ENCODE data around the gene DDX27.
A peak's percentile ranks its signal among the peaks of the same experiment; 100 is the strongest.

Gene DDX27, protein sequence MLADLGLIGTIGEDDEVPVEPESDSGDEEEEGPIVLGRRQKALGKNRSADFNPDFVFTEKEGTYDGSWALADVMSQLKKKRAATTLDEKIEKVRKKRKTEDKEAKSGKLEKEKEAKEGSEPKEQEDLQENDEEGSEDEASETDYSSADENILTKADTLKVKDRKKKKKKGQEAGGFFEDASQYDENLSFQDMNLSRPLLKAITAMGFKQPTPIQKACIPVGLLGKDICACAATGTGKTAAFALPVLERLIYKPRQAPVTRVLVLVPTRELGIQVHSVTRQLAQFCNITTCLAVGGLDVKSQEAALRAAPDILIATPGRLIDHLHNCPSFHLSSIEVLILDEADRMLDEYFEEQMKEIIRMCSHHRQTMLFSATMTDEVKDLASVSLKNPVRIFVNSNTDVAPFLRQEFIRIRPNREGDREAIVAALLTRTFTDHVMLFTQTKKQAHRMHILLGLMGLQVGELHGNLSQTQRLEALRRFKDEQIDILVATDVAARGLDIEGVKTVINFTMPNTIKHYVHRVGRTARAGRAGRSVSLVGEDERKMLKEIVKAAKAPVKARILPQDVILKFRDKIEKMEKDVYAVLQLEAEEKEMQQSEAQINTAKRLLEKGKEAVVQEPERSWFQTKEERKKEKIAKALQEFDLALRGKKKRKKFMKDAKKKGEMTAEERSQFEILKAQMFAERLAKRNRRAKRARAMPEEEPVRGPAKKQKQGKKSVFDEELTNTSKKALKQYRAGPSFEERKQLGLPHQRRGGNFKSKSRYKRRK

DNA sequence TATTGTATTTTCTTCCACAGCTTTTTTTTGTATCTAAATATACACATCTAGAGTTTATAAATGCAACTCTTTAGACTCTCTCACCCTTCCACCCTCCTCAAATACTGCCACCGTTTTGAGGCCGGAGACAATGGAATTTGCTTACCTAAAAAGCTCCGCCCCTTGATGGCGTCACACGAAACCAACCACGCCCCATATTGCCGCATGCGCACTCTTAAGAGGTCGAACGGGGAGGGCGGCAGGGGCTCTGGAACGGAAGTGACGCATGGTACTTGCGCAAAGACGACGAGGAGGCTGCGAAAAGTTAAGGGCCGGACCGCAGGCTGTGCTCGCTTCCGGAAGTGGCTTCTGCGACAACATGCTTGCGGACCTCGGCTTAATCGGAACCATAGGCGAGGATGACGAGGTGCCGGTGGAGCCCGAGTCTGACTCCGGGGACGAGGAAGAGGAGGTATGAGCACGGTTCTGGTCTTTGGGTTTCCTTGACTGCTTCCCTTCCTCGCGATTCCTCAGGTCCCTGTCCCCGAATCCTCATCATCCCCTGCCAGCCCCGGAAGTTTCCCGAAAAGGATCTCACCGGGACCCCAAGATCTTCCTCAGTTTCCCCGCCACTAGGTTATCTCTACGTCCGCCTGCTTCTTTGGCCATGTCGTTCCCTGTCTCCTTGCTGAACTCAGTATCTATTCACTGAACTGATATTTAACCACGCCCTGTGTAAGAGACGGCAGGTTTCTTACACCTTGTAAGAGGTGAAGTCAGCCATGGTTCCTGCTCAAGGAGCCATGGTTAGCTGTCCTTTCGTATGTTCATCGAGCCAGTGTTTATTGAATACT, at the start of gene DDX27:
Gene DDX27 (plus strand): TSS at position 326 of the 833 bp plus-strand sequence. CDS start 33 bp downstream, at position 359.
- TF ChIP-seq, protein P1, sequence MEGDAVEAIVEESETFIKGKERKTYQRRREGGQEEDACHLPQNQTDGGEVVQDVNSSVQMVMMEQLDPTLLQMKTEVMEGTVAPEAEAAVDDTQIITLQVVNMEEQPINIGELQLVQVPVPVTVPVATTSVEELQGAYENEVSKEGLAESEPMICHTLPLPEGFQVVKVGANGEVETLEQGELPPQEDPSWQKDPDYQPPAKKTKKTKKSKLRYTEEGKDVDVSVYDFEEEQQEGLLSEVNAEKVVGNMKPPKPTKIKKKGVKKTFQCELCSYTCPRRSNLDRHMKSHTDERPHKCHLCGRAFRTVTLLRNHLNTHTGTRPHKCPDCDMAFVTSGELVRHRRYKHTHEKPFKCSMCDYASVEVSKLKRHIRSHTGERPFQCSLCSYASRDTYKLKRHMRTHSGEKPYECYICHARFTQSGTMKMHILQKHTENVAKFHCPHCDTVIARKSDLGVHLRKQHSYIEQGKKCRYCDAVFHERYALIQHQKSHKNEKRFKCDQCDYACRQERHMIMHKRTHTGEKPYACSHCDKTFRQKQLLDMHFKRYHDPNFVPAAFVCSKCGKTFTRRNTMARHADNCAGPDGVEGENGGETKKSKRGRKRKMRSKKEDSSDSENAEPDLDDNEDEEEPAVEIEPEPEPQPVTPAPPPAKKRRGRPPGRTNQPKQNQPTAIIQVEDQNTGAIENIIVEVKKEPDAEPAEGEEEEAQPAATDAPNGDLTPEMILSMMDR (IDR thresholded peaks at IDR 0.05; ENCODE audit: low read depth, low read length, missing control alignments), result no peak
- DNase-seq (ENCODE audit: low read depth), result peak; percentile 97
- H3K4me3 ChIP-seq (ENCODE audit: low read depth, low read length), result peak within 1 kb of the TSS; percentile 81

- TF ChIP-seq, protein P1 (IDR thresholded peaks at IDR 0.05; ENCODE audit: low read depth, low read length, missing control alignments), result no peak
- no peak for DNase-seq (ENCODE audit: low read depth)
- no peak overlapping the region for H3K4me3 ChIP-seq (ENCODE audit: low read depth, low read length)
These were observed 49.7 kb upstream of the DDX27 start for GRCh38 chr20:49169547-49169946.

DNA sequence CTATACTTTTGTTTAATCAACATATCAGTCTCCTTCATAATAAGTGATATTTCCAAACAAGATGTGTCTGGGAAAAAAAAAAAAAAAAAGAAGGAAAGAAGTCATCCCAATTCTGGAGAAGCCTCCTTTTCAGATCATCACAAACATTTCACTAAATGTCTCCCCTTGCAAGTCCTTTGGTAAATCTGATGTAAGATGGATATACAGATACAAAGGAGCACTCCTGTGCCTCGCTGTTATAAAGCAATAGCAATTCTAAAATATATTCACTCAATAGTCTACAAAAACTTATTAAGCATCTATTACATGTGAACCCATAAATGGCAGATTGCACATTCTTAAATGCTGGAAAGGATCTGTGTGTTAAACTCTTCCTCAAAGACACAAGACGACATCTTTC, 48.5 kb upstream of the DDX27 start:
- no peak overlapping the region for H3K4me3 ChIP-seq (ENCODE audit: low read depth, low read length)
- TF ChIP-seq, protein P1 (IDR thresholded peaks at IDR 0.05; ENCODE audit: low read depth, low read length, missing control alignments), result no peak
- DNase-seq (ENCODE audit: low read depth), result no peak

GRCh38 chr20:49171909-49172308, 47.3 kb upstream of the DDX27 start:
- no peak for DNase-seq (ENCODE audit: low read depth)
- TF ChIP-seq, protein P1 (IDR thresholded peaks at IDR 0.05; ENCODE audit: low read depth, low read length, missing control alignments), result no peak
- no peak overlapping the region for H3K4me3 ChIP-seq (ENCODE audit: low read depth, low read length)

DNA sequence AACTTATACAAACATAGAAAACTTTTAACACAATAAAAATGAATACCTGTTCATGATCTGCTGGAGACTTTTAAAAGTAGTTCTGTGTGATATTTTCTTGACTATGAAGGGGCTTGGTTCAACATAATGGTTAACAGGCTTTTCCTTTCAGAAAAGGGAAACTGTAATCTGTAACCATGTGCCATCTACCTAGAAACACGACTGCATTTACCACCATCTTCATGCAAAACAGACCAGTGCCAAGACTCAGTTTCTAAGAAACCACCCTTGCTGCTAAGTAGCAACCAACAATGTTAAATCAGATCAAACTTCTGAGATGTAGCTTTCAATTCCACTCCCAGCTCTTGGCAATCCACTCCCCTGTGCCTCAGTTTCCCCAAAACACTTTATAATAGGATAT, 46.8 kb upstream of the DDX27 start:
- DNase-seq (ENCODE audit: low read depth), result no peak
- no peak overlapping the region for H3K4me3 ChIP-seq (ENCODE audit: low read depth, low read length)
- TF ChIP-seq, protein P1 (IDR thresholded peaks at IDR 0.05; ENCODE audit: low read depth, low read length, missing control alignments), result no peak

GRCh38 chr20:49174183-49174582, 45.0 kb upstream of the DDX27 start:
- no peak overlapping the region for H3K4me3 ChIP-seq (ENCODE audit: low read depth, low read length)
- TF ChIP-seq, protein P1 (IDR thresholded peaks at IDR 0.05; ENCODE audit: low read depth, low read length, missing control alignments), result no peak
- DNase-seq (ENCODE audit: low read depth), result no peak
